GM21528 (cell line): ENCODE results near the gene RAB11FIP4.

Experiments used
- ATAC-seq: cut with Tn5 transposase; IDR thresholded peaks from one replicate; pipeline ENCODE4 v1.9.1; 2021; ENCODE audit warnings: mild to moderate bottlenecking, moderate library complexity; ENCODE audit not compliant: unreplicated experiment, low FRiP score

RAB11FIP4 gene

GRCh38 chr17:31452561-31453110 lies 61.2 kb downstream of the RAB11FIP4 start:
- ATAC-seq = no peak

- ATAC-seq = no peak
Observed at GRCh38 chr17:31453896-31454295, 62.4 kb downstream of the RAB11FIP4 start.

- no peak for ATAC-seq
Observed at GRCh38 chr17:31456814-31457213, 65.3 kb downstream of the RAB11FIP4 start.

- no peak for ATAC-seq
Observed at GRCh38 chr17:31457391-31458234, 66.1 kb downstream of the RAB11FIP4 start.

- no peak for ATAC-seq
Observed at GRCh38 chr17:31458829-31459228, 67.4 kb downstream of the RAB11FIP4 start.

- no peak for ATAC-seq
Observed at GRCh38 chr17:31459716-31460115, 68.2 kb downstream of the RAB11FIP4 start.

GRCh38 chr17:31460226-31460721 lies 68.8 kb downstream of the RAB11FIP4 start:
- ATAC-seq = no peak

GRCh38 chr17:31461227-31461810 lies 69.8 kb downstream of the RAB11FIP4 start:
- ATAC-seq = no peak

GRCh38 chr17:31462261-31462660 lies 70.8 kb downstream of the RAB11FIP4 start:
- ATAC-seq = no peak

- ATAC-seq = no peak
Observed at GRCh38 chr17:31466096-31466760, 74.8 kb downstream of the RAB11FIP4 start.

GRCh38 chr17:31467502-31468256 lies 76.2 kb downstream of the RAB11FIP4 start:
- ATAC-seq = no peak

GRCh38 chr17:31469959-31470358 lies 78.5 kb downstream of the RAB11FIP4 start:
- no peak for ATAC-seq

GRCh38 chr17:31470592-31470991 lies 79.1 kb downstream of the RAB11FIP4 start:
- ATAC-seq = no peak

GRCh38 chr17:31472137-31472536 lies 80.7 kb downstream of the RAB11FIP4 start:
- no peak for ATAC-seq

GRCh38 chr17:31475378-31476162 lies 84.1 kb downstream of the RAB11FIP4 start:
- ATAC-seq = no peak

GRCh38 chr17:31476525-31477416 lies 85.3 kb downstream of the RAB11FIP4 start:
- no peak for ATAC-seq

GRCh38 chr17:31477417-31478055 lies 86.1 kb downstream of the RAB11FIP4 start:
- ATAC-seq = no peak

- no peak for ATAC-seq
Observed at GRCh38 chr17:31479062-31479408, 87.6 kb downstream of the RAB11FIP4 start.
